HEK293 (cell line): Measurements from ENCODE around the gene LPP.

ENCODE experiments used
- CTCF ChIA-PET: fragments of 350-600 bp; formaldehyde crosslinking; extraction: SDS; loops from one replicate; lab custom pipeline; 2021; ENCODE audit warnings: antibody characterized with exemption; lab: Yijun Ruan, JAX
- POLR2A ChIA-PET: fragments of 300-600 bp; formaldehyde crosslinking; extraction: SDS; loops from one replicate; lab custom pipeline; 2020; ENCODE audit warnings: antibody characterized with exemption, inconsistent platforms; lab: Yijun Ruan, JAX
- H3K27ac ChIP-seq: fragments of 200-500 bp; sonication (Bioruptor generic); 2 replicates; pipeline ENCODE4 v1.5.1; 2014; ENCODE audit warnings: low read depth, low read length, control low read depth, inconsistent platforms; ENCODE audit errors: extremely low read depth
- H3K36me3 ChIP-seq, 2 experiments: fragments of 200-500 bp in 1 of 2; sonication (Bioruptor generic) in 1 of 2; 1 replicate in 1 of 2; 2 replicates in 1 of 2; pipeline ENCODE4 v1.5.1; 2014 to 2017; ENCODE audit warnings: inconsistent platforms in 2 of 2, low read length in 2 of 2; ENCODE audit not compliant: control insufficient read depth in 2 of 2, insufficient read depth in 1 of 2
- H3K4me1 ChIP-seq: fragments of 200-500 bp; sonication (Bioruptor generic); 2 replicates; pipeline ENCODE4 v1.5.1; 2014; ENCODE audit warnings: mild to moderate bottlenecking, low read length, inconsistent platforms; ENCODE audit not compliant: control insufficient read depth, insufficient read depth
- H3K4me3 ChIP-seq: 2 replicates; pipeline ENCODE4 v1.5.1; 2011; ENCODE audit warnings: low read depth, mild to moderate bottlenecking, control low read depth, low read length, moderate library complexity
- H3K9me3 ChIP-seq: fragments of 200-500 bp; sonication (Bioruptor generic); 2 replicates; pipeline ENCODE4 v1.5.1; 2014; ENCODE audit warnings: low read depth, low read length, inconsistent platforms; ENCODE audit not compliant: control insufficient read depth, insufficient read depth
- CTCF ChIP-seq: fragments of 450-650 bp; formaldehyde crosslinking; IDR thresholded peaks from 2 replicates; pipeline ENCODE4 v1.5.1; 2016; ENCODE audit warnings: missing biosample characterization, missing genetic modification characterization
- HOXC10 ChIP-seq: sonication (generic); formaldehyde crosslinking; IDR thresholded peaks from 2 replicates; pipeline ENCODE4 v1.8.1; 2023; ENCODE audit warnings: mild to moderate bottlenecking, missing genetic modification reagents
- IKZF3 ChIP-seq: fragments of 450-650 bp; IDR thresholded peaks from 2 replicates; pipeline ENCODE4 v1.5.0; 2018; ENCODE audit warnings: missing biosample characterization, mild to moderate bottlenecking, missing genetic modification characterization, moderate library complexity
- PBX3 ChIP-seq: sonication (generic); formaldehyde crosslinking; IDR thresholded peaks from 2 replicates; pipeline ENCODE4 v1.8.1; 2022; ENCODE audit warnings: mild to moderate bottlenecking, moderate library complexity, missing genetic modification reagents
- SALL2 ChIP-seq: fragments of 450-650 bp; formaldehyde crosslinking; IDR thresholded peaks from 2 replicates; pipeline ENCODE4 v1.5.0; 2017; ENCODE audit warnings: missing biosample characterization, mild to moderate bottlenecking, missing genetic modification characterization, borderline replicate concordance
- SCRT1 ChIP-seq: fragments of 450-650 bp; formaldehyde crosslinking; IDR thresholded peaks from 2 replicates; pipeline ENCODE4 v1.5.1; 2016; ENCODE audit warnings: missing biosample characterization, missing genetic modification characterization, borderline replicate concordance
- YY1 ChIP-seq: fragments of 450-650 bp; formaldehyde crosslinking; IDR thresholded peaks from 2 replicates; pipeline ENCODE4 v1.5.1; 2018; ENCODE audit warnings: missing biosample characterization, missing genetic modification characterization
- ZBTB26 ChIP-seq: fragments of 450-650 bp; formaldehyde crosslinking; optimal IDR thresholded peaks from 2 replicates; pipeline ENCODE3; 2016; ENCODE audit warnings: missing biosample characterization, mild to moderate bottlenecking, missing genetic modification characterization
- ZBTB49 ChIP-seq: fragments of 450-650 bp; formaldehyde crosslinking; IDR thresholded peaks from 2 replicates; pipeline ENCODE4 v1.5.1; 2016; ENCODE audit warnings: missing biosample characterization, missing genetic modification characterization, low read depth
- ZFP37 ChIP-seq: fragments of 450-650 bp; formaldehyde crosslinking; IDR thresholded peaks from 2 replicates; pipeline ENCODE4 v1.5.1; 2016; ENCODE audit warnings: missing biosample characterization, missing genetic modification characterization
- ZFP41 ChIP-seq: fragments of 450-650 bp; formaldehyde crosslinking; IDR thresholded peaks from 2 replicates; pipeline ENCODE4 v1.5.1; 2016; ENCODE audit warnings: missing biosample characterization, missing genetic modification characterization, borderline replicate concordance
- ZNF16 ChIP-seq: fragments of 450-650 bp; formaldehyde crosslinking; IDR thresholded peaks from 2 replicates; pipeline ENCODE4 v1.5.1; 2016; ENCODE audit warnings: low read depth, missing biosample characterization, missing genetic modification characterization
- ZNF174 ChIP-seq: fragments of 450-650 bp; formaldehyde crosslinking; IDR thresholded peaks from 2 replicates; pipeline ENCODE4 v1.5.0; 2017; ENCODE audit warnings: missing biosample characterization, mild to moderate bottlenecking, missing genetic modification characterization
- ZNF19 ChIP-seq: fragments of 450-650 bp; formaldehyde crosslinking; IDR thresholded peaks from 2 replicates; pipeline ENCODE4; 2016; ENCODE audit warnings: missing biosample characterization, missing genetic modification characterization, low read depth
- ZNF2 ChIP-seq: fragments of 450-650 bp; formaldehyde crosslinking; IDR thresholded peaks from 2 replicates; pipeline ENCODE4 v1.5.1; 2016; ENCODE audit warnings: missing biosample characterization, missing genetic modification characterization
- ZNF350 ChIP-seq: fragments of 450-650 bp; formaldehyde crosslinking; IDR thresholded peaks from 2 replicates; pipeline ENCODE4 v1.5.0; 2017; ENCODE audit warnings: missing biosample characterization, mild to moderate bottlenecking, missing genetic modification characterization
- ZNF423 ChIP-seq: fragments of 450-650 bp; formaldehyde crosslinking; IDR thresholded peaks from 2 replicates; pipeline ENCODE4 v1.5.1; 2016; ENCODE audit warnings: missing biosample characterization, missing genetic modification characterization
- ZNF548 ChIP-seq: fragments of 450-650 bp; formaldehyde crosslinking; IDR thresholded peaks from 2 replicates; pipeline ENCODE4 v1.5.1; 2016; ENCODE audit warnings: missing biosample characterization, missing genetic modification characterization
- ZNF610 ChIP-seq: fragments of 450-650 bp; formaldehyde crosslinking; IDR thresholded peaks from 2 replicates; pipeline ENCODE4 v1.5.1; 2016; ENCODE audit warnings: missing biosample characterization, missing genetic modification characterization, borderline replicate concordance
- ZNF670 ChIP-seq: fragments of 450-650 bp; formaldehyde crosslinking; IDR thresholded peaks from 2 replicates; pipeline ENCODE4 v1.5.1; 2016; ENCODE audit warnings: missing biosample characterization, missing genetic modification characterization, low read depth
- ZNF830 ChIP-seq: fragments of 450-650 bp; IDR thresholded peaks from 2 replicates; pipeline ENCODE4 v1.5.0; 2018; ENCODE audit warnings: missing biosample characterization, missing genetic modification characterization, low read depth, mild to moderate bottlenecking, moderate library complexity
- ZNF837 ChIP-seq: fragments of 450-650 bp; formaldehyde crosslinking; IDR thresholded peaks from 2 replicates; pipeline ENCODE4 v1.5.1; 2016; ENCODE audit warnings: missing biosample characterization, missing genetic modification characterization
- ZSCAN23 ChIP-seq: fragments of 450-650 bp; formaldehyde crosslinking; IDR thresholded peaks from 2 replicates; pipeline ENCODE4 v1.5.1; 2016; ENCODE audit warnings: missing biosample characterization, missing genetic modification characterization

Gene LPP

GRCh38 chr3:188396900-188397299, 242.9 kb downstream of the LPP start:
- Histone ChIP-seq H3K36me3 (no peaks in the 10 kb centered on the region), H3K27ac (no peak overlapping the region), H3K9me3 (no peaks in the 10 kb centered on the region), H3K4me3 (no peak overlapping the region), H3K4me1 (no peaks in the 10 kb centered on the region)
- TF ChIP-seq ZNF548 (tag by site-specific recombination) (no peak), CTCF (no peak), ZNF350 (tag by site-specific recombination) (no peak), HOXC10 (no peak), YY1 (tag by site-specific recombination) (no peak), ZNF2 (no peak), SALL2 (no peak), ZNF610 (tag by site-specific recombination) (no peak), ZNF837 (tag by site-specific recombination) (no peak), ZFP37 (tag by site-specific recombination) (no peak), ZNF16 (tag by site-specific recombination) (no peak), ZFP41 (tag by site-specific recombination) (no peak), ZNF670 (tag by site-specific recombination) (no peak), ZSCAN23 (no peak), ZNF174 (tag by site-specific recombination) (no peak), ZNF19 (tag by site-specific recombination) (no peak), SCRT1 (tag by site-specific recombination) (no peak)
- CTCF ChIA-PET = no interaction called here
- POLR2A ChIA-PET = no interaction called here

DNA sequence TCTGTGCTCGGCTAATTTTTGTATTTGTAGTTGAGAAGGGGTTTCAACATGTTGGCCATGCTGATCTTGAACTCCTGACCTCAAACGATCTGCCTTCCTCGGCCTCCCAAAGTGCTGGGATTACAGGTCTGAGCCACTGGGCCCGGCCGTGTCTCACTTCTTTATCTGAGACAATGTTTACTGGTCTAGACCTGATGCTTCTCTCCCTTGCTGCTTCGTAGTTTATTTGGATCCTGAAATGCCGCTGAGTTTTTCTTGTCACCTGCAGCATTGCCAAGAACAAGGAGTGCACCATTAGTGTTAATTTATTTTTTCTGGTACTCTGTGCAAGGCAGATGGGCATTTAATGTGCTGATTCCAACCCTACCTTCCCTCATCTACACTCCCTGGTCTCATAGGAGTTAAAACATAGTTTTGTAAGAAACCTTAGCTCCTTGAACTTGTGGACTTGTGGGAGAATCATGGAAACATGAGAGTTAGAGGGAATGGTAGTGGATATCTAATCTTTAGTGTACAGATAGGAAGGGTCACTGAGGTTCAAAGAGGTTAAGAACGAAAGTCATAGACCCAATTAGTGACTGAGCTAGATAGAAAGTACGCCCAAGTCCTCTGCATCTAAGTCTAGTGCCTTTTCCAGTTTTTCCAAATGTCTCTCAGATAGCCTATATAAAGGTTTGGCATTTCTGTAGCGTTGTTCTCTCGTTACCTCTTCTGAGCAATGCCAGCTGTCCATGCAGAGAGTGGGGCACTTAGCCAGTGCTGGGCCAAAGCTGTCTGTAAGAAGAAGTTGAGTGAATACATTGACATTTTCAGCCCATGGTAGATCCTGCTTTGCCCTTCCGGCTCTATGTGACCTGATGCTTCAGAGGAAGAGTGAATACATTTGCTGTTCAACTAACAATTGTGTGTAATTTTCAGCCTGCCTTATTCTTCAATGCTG, 244.1 kb downstream of the LPP start:
- Histone ChIP-seq H3K27ac (no peak overlapping the region), H3K4me3 (no peak overlapping the region), H3K4me1 (no peaks in the 10 kb centered on the region), H3K9me3 (no peaks in the 10 kb centered on the region), H3K36me3 (no peaks in the 10 kb centered on the region)
- ChIA-PET POLR2A (no interaction called here), CTCF (interaction anchor here (0.5 kb wide), 1 partner anchor 394 kb away, joined by 3 read pairs; no protein-coding TSS in a partner anchor)
- TF ChIP-seq ZBTB49 (tag by site-specific recombination) (no peak), ZNF830 (tag by site-specific recombination) (no peak), IKZF3 (tag by site-specific recombination) (no peak), ZNF2 (no peak), PBX3 (no peak), ZNF423 (tag by site-specific recombination) (no peak), ZSCAN23 (no peak), ZBTB26 (tag by site-specific recombination) (no peak)
